Panc1 (cell line): Measurements from ENCODE around the gene ITPKB.

Source experiments
- POLR2AphosphoS5 ChIP-seq: IDR thresholded peaks from 2 replicates; pipeline ENCODE4 v1.6.1; 2012; ENCODE audit warnings: mild to moderate bottlenecking, low read depth, low read length, moderate library complexity
- TF ChIP-seq, protein P1 (sequence below): fragments of 450-650 bp; IDR thresholded peaks from 2 replicates; pipeline ENCODE4 v1.5.1; 2017; ENCODE audit warnings: mild to moderate bottlenecking

DNA sequence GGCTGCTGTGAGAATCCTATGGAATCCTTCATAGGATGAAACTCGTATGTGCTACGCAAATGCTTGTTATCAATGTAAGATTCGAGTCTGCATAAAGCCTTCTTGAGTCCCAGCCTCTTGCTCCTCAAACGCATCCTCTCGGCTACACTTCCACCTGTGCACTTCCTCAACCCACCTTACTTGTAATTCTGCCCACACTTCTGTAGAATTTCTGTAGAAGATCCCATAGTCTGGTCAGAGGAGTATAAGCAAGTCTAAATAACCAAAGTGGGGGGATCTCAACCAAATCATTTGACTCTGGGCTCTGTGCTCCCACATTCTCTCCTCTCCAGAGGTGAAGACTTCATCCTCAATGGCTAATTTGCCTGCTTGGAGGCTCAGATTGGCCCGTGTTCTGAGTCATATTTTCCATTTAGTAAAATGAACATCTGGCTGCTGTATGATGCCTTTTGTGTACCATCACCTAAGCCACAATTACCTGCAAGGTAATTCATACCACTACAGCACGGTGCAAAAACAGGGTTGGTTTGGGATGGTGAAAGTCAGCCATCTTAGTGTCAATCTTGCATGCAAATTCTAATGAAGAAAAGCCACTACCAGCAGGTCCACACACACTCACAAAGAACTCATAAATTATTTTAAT, 63.2 kb downstream of the ITPKB start:
- TF ChIP-seq, protein P1, sequence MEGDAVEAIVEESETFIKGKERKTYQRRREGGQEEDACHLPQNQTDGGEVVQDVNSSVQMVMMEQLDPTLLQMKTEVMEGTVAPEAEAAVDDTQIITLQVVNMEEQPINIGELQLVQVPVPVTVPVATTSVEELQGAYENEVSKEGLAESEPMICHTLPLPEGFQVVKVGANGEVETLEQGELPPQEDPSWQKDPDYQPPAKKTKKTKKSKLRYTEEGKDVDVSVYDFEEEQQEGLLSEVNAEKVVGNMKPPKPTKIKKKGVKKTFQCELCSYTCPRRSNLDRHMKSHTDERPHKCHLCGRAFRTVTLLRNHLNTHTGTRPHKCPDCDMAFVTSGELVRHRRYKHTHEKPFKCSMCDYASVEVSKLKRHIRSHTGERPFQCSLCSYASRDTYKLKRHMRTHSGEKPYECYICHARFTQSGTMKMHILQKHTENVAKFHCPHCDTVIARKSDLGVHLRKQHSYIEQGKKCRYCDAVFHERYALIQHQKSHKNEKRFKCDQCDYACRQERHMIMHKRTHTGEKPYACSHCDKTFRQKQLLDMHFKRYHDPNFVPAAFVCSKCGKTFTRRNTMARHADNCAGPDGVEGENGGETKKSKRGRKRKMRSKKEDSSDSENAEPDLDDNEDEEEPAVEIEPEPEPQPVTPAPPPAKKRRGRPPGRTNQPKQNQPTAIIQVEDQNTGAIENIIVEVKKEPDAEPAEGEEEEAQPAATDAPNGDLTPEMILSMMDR, result no peak
- TF ChIP-seq POLR2AphosphoS5, result no peak
